HT-29 (cell line): ENCODE data around the gene RABEP1. TPM values are rescaled to one million over a fixed set of nuclear protein-coding genes. Genes with fewer than 3 reads are reported as not detected.
"Not testable (repeated sequence)": the region's sequence is repeated elsewhere in the genome, so short reads cannot be mapped to it uniquely, and the experiment has no call there.

ENCODE experiments used
- DNase-seq: peaks from one replicate; pipeline ENCODE4 v3.0.0-alpha.2; 2015; ENCODE audit warnings: low spot score
- total RNA-seq: library from RNA; depleted of rRNA; stranded (reverse); fragments of >200 nt; shearing (Covaris generic); gene quantifications from 2 replicates; pipeline ENCODE4 v1.2.3, GENCODE V29; 2014; rRNA removed

Gene RABEP1
- total RNA-seq, 1 experiment from 2014 or later, result 16.1 TPM

GRCh38 chr17:5424909-5425308, 142.8 kb downstream of the RABEP1 start:
- no peak for DNase-seq

- no peak for DNase-seq
These were observed 143.7 kb downstream of the RABEP1 start for GRCh38 chr17:5425826-5426225.

- no peak for DNase-seq
These were observed 147.3 kb downstream of the RABEP1 start for GRCh38 chr17:5429191-5429887.

- no peak for DNase-seq
These were observed 148.4 kb downstream of the RABEP1 start for GRCh38 chr17:5430413-5430999.

DNA sequence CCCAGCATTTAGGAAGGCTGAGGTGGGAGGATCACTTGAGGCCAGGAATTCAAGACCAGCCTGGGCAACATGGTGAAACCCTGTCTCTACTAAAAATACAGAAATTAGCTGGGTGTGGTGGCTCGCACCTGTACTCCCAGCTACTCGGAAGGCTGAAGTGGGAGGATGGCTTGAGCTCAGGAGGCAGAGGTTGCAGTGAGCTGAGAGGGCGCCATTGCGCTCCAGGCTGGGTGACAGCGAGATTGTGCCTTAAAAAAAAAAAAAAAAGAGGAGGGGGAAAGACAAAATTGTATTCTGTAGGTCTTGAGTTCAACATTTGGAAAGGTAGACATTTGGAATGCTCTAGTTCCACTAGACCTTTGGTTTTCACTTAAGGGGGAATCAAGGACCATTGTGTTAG, 149.2 kb downstream of the RABEP1 start:
- not testable (repeated sequence) for DNase-seq

GRCh38 chr17:5431949-5432556, 150.0 kb downstream of the RABEP1 start:
- DNase-seq, result no peak

DNA sequence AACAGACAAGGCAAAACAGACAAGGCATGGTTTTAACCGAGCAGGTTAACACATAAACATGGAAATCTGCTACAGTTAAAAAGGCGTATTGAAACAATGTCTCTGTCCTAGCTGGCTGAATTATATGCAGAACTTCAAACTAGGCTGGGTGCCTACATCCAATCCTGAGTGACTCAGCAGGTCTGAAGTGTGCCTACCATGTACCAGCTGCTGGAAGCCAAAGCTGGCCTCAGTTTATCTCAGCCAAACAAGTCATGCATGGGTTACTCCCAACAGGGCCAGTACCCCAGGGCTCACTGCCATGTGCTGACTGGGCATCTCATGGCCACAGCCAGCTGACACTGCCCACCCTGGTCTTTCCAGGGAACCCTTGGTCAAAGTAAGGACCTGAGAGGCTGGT, 152.9 kb downstream of the RABEP1 start:
- no peak for DNase-seq

Other genes with a start within 250 kb of the RABEP1 start
- not detected in 2 replicates for gene SLC52A1, start 246.9 kb upstream of the RABEP1 start, total RNA-seq
- gene ZFP3, start 203.8 kb upstream of the RABEP1 start, total RNA-seq, result under 0.01 TPM in 1 of 2 replicates, not detected in the other
- gene ZNF232, start 170.4 kb upstream of the RABEP1 start, total RNA-seq, result 9.4 and 9.6 TPM in 2 replicates
- gene USP6, start 166.3 kb upstream of the RABEP1 start, total RNA-seq, result not detected in 2 replicates
- gene ZNF594, start 90.4 kb upstream of the RABEP1 start, total RNA-seq, result 6.8 and 7.4 TPM in 2 replicates
- gene SCIMP, start 47.4 kb upstream of the RABEP1 start, total RNA-seq, result not detected in 2 replicates
- 61.1 and 62.4 TPM in 2 replicates for gene NUP88, start 137.4 kb downstream of the RABEP1 start, total RNA-seq
- gene RPAIN, start 137.9 kb downstream of the RABEP1 start, total RNA-seq, result 38.2 and 38.5 TPM in 2 replicates
- gene C1QBP, start 156.9 kb downstream of the RABEP1 start, total RNA-seq, result 189 and 236 TPM in 2 replicates
- gene DHX33, start 186.7 kb downstream of the RABEP1 start, total RNA-seq, result 9.4 and 9.9 TPM in 2 replicates
- 12.0 and 18.3 TPM in 2 replicates for gene DERL2, start 203.9 kb downstream of the RABEP1 start, total RNA-seq
- 8.2 and 10.5 TPM in 2 replicates for gene MIS12, start 204.3 kb downstream of the RABEP1 start, total RNA-seq